HG02798 (cell line): ENCODE data around the gene CD151.

Experiments used
- ATAC-seq: cut with Tn5 transposase; IDR thresholded peaks from one replicate; pipeline ENCODE4 v1.9.1; 2021; ENCODE audit warnings: mild to moderate bottlenecking; ENCODE audit not compliant: unreplicated experiment, poor library complexity

CD151 gene

DNA sequence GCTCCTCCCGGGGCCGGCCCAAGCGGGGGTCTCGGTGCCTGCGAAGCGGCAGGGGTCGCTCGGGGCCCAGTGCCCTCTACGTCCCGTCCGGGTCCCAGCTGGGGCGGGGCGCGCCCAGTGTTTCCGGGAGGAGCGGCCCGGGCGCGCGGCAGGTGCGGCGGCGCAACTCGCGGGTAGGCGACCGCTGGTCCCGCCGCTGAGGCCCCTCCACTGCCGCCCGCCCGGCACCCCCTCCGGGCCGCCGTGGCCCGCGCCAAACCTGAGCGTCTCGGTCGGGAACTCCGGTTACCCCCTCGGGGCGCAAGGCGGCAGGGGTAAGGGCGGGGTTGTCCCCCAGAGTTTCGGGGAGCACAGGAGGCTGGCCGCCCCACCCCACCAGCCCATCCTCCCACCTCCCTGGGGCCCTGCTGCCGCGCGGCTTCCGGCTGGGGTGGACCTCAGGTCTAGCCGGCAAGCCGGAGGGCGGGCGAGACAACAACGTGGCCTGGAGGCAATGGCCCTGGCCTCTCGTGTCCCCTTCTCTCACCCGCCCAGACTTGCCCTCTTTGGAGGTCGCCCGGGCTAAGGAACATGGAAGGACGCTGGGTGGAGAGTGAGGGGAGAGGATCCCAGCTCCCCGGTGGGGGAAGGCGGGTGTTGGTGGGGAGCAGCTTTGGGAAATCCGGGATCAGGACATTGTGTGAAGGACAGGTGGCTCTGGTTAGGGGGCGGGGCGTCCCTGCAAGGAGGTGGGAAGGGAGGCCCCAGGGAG lies 5.4 kb upstream of the CD151 start:
- ATAC-seq, result peak; percentile 40

DNA sequence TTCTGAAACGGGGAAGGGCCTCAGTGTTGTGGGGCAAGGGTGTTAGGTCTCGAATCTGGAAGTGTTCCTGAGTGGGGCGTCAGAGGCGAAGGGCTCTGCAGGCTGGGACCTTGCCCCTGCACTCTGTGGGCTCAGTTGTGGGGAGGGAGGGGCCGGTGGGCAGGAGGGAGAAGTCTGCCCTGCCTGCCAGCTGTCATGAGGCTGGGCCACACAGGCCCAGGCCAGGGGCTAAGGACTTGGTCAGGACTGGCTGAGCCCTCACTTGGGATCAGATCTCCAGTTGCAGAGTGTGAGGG lies 4.9 kb upstream of the CD151 start, which contains the start of gene CRACR2B:
Gene CRACR2B (plus strand): TSS at position 23 of the 296 bp plus-strand sequence. CDS start 689 bp downstream, outside the sequence.
- no peak for ATAC-seq

DNA sequence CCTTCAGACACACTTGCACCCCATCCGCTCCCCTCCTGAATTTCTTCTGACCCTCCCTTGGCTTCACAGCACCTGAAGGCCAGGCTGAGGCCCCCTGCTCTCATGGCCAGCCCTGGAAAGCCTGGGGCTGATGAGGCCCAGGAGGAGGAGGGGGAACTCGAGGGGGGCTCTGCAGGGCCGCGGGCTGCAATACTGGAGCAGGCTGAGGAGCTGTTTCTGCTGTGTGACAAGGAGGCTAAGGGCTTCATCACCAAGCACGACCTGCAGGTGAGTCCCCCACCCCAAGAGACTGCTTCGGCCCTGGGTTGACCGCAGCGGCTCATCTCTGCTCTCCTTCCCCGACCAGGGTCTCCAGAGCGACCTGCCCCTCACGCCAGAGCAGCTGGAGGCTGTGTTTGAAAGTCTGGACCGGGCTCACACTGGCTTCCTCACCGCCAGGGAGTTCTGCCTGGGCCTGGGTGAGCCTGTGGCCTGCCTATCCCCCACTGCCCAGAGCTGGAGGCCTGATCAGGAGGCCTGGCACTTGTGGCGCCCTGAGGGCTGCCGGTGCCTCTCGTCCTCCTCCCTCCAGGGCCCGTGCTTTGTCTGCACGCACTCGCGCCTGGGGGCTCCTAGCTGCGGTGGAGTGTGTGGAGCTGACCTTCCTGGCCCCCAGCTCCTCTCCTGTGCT lies 4.1 kb upstream of the CD151 start:
- no peak for ATAC-seq

GRCh38 chr11:829176-829846 lies 3.4 kb upstream of the CD151 start:
- ATAC-seq, result no peak

DNA sequence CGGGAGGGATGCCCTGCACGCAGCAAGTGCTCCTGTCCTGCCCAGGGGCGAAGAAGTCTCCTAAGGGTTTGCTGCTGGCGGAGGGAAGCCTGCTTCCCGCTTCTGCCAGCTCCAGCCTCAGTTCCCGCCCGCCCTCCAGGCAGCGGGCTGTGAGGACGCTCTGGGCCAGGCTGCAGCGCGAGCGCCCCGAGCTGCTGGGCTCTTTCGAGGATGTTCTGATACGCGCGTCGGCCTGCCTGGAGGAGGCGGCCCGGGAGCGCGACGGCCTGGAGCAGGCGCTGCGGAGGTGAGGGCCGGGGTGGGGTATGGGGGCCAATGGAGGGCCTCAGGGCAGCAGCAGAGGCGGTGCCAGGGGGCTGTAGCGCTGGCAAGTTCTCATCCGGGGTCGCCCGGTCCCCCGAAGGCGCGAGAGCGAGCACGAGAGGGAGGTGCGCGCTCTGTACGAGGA lies 2.9 kb upstream of the CD151 start:
- ATAC-seq, result no peak

GRCh38 chr11:830295-831117 lies 2.2 kb upstream of the CD151 start:
- no peak for ATAC-seq

DNA sequence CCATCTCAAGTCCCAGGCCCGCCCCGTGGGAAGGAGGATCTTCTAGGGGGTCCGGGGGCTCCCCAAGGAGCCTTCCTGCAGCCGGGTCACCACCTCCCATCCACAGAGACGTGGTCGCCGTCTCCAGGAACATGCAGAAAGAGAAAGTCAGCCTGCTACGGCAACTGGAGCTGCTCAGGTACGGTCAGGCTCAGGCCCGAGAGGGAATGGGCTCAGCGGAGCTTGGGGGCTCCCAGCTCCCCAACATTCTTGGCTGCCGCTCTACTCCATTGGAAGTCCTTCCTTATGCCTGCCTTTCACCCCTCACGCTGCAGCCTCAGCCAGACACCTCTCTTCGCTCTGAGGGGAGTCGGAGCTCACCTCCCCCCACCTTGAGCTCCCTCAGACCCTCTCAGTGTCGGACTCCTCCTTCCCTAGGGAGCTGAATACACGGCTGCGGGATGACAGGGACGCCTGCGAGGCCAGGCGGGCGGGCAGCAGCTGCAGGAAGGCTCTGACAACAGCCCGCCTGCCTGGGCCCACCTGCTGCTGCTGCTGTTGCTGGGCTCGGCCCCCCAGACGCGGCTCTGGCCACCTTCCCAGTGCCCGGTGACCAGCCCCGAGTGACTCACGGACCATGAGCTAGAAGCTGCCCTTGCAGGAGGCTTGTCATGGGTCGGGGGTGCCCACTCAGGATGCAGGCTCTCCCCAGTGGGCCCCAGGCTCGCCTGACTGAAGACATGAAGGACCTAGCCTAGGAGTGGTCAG lies 1.5 kb upstream of the CD151 start:
- ATAC-seq, result no peak

GRCh38 chr11:831961-832528 lies 707 bp upstream of the CD151 start:
- ATAC-seq, result no peak

- ATAC-seq, result peak; percentile 9
These were observed 501 bp downstream of the CD151 start for GRCh38 chr11:833114-833791.

- no peak for ATAC-seq
These were observed 1.1 kb downstream of the CD151 start for GRCh38 chr11:833849-834311.

DNA sequence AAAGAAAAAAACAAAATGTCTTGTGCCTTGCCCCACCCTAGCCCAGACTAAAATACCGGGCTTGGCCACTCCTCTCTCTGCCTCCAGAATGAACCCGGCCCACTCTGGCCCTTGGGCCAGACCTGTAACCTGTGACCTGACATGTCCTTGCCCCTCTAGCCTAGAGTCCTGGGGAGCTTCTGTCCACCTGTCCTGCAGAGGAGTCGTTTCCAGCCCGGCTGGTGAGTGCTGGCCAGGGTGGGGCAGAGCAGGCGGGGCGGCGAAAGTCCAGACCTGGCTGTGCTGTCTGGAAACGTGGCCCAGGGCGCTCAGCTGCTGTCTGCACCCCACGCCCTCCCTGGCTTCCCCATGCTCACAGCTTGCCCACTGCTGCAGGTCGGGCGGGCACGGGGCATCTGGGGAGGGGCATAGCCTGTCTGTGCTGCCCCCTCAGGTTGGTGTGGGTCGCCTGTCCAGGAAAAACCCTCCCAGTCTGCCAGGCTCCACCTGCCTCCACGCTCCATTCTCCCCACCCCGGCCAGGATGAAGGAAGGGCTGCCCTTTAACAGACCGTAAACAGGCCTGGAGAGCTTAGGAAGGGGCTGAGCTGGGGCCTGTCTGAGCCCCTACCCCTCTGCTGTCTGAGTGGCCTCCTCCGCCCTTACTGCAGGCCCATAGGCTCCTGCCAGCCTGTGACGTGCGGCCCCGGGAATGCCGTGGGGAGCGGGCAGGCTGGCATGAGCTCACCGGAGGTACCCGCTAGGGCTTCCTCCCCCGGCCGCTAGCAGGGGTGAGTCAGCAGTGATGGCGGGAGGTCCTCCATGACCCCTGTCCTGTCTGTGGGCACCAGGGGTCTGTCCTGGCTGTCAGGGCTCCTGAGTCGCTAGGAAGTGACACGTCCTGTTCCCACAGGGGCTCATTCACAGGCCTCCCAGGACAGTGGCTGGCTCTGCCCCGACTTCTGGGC lies 1.9 kb downstream of the CD151 start:
- ATAC-seq, result no peak

DNA sequence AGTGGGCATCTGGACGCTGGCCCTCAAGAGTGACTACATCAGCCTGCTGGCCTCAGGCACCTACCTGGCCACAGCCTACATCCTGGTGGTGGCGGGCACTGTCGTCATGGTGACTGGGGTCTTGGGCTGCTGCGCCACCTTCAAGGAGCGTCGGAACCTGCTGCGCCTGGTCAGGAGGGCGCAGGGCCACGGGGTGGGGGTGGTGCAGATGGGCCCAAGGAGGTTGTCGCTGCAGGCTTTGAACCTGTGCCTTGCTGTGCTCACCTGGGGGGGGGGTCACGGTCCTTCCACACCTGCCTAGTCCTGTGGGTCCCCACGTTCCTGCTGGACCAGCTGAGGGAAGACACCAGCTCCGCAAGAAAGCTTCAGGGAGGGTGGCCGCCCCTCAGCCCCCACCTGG lies 3.5 kb downstream of the CD151 start:
- ATAC-seq, result no peak

GRCh38 chr11:836700-837099 lies 3.9 kb downstream of the CD151 start:
- ATAC-seq, result no peak

GRCh38 chr11:837189-837989 lies 4.6 kb downstream of the CD151 start:
- ATAC-seq, result no peak

DNA sequence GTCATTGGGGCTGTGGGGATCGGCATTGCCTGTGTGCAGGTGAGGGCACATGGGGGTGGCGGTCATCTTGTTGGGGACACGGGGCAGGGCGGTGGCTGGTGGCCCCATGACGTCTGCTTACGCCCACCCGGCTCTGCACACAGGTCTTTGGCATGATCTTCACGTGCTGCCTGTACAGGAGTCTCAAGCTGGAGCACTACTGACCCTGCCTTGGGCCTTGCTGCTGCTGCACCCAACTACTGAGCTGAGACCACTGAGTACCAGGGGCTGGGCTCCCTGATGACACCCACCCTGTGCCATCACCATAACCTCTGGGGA lies 5.2 kb downstream of the CD151 start:
- no peak for ATAC-seq

DNA sequence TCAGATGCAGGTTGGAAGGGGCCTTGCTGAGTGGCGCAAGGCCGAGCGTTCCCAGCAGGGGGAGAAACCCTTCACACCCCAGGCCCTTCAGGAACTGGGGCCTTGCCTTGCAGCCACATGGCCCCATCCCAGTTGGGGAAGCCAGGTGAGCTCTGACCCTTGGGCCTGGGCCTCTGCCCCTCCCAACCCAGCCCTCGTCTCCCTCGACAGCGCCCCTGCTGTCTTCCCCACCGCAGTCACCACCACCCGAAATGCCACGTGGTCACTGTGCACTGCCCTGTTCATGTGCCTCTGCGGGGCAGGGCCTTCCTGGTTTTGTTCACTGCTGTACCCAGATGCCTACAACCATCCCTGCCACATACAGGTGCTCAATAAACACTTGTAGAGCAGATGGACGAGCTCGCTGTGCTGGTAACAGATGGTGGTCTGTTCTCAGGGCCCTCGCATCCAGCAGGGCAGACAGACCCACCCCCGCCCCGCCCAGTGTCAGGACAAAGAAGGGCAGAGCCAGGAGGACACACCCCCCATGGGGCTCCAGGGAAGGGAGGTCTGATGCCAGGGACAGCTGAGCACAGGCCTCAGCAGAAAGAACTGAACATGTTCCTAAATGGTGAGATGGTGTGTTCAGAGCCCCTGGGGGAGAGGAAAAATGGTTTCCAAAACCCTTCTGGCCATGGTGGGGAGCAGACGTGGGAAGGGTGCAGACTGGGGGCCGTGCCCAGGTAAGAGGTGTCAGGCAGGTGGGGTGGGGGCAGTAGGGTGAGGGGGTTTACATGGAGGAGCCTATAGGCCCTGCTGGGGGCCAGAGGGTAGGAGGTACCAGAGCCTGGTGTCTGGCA lies 5.9 kb downstream of the CD151 start:
- no peak for ATAC-seq
